ENCODE measurements around the gene APLF. TPM values are rescaled to one million over a fixed set of nuclear protein-coding genes. Genes with fewer than 3 reads are reported as not detected.

The APLF gene
- polyA plus RNA-seq, 1 experiment, result 3.6 TPM

- ChIA-PET CTCF (interaction anchor here (0.6 to 1.3 kb wide), 5 partner anchors 17 to 206 kb away, joined by 3 to 4 read pairs (median 3); no protein-coding TSS in a partner anchor), POLR2A (interaction anchor here (0.6 kb wide), 1 partner anchor 18 kb away, joined by 3 read pairs; no protein-coding TSS in a partner anchor)
- Histone ChIP-seq H3K9me3 (ENCODE audit: control insufficient read depth, insufficient read depth, low read length) (no peaks in the 10 kb centered on the region), H3K27ac (ENCODE audit: low read depth, low read length) (no peak overlapping the region), H3K27me3 (ENCODE audit: control insufficient read depth, insufficient read depth, low read length) (no peaks in the 10 kb centered on the region), H3K4me3 (ENCODE audit: low read depth, low read length) (no peak overlapping the region)
- TF ChIP-seq, protein P1, sequence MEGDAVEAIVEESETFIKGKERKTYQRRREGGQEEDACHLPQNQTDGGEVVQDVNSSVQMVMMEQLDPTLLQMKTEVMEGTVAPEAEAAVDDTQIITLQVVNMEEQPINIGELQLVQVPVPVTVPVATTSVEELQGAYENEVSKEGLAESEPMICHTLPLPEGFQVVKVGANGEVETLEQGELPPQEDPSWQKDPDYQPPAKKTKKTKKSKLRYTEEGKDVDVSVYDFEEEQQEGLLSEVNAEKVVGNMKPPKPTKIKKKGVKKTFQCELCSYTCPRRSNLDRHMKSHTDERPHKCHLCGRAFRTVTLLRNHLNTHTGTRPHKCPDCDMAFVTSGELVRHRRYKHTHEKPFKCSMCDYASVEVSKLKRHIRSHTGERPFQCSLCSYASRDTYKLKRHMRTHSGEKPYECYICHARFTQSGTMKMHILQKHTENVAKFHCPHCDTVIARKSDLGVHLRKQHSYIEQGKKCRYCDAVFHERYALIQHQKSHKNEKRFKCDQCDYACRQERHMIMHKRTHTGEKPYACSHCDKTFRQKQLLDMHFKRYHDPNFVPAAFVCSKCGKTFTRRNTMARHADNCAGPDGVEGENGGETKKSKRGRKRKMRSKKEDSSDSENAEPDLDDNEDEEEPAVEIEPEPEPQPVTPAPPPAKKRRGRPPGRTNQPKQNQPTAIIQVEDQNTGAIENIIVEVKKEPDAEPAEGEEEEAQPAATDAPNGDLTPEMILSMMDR (IDR thresholded peaks at IDR 0.05; ENCODE audit: low read depth, low read length), result no peak
- no peak for DNase-seq (ENCODE audit: low read depth, low spot score)
Measured at GRCh38 chr2:68505603-68506159, 38.3 kb downstream of the APLF start.

- Histone ChIP-seq H3K27me3 (ENCODE audit: control insufficient read depth, insufficient read depth, low read length) (no peaks in the 10 kb centered on the region), H3K9me3 (ENCODE audit: control insufficient read depth, insufficient read depth, low read length) (no peaks in the 10 kb centered on the region), H3K4me3 (ENCODE audit: low read depth, low read length) (no peak overlapping the region), H3K27ac (ENCODE audit: low read depth, low read length) (no peak overlapping the region)
- DNase-seq (ENCODE audit: low read depth, low spot score), result no peak
- ChIA-PET CTCF (interaction anchor here (0.6 to 1.3 kb wide), 4 partner anchors 17 to 205 kb away, joined by 3 to 4 read pairs (median 4); no protein-coding TSS in a partner anchor), POLR2A (no interaction called here)
- TF ChIP-seq, protein P1 (IDR thresholded peaks at IDR 0.05; ENCODE audit: low read depth, low read length), result no peak
Measured at GRCh38 chr2:68506170-68506569, 38.8 kb downstream of the APLF start.

GRCh38 chr2:68512326-68512725 lies 44.9 kb downstream of the APLF start:
- Histone ChIP-seq H3K4me3 (ENCODE audit: low read depth, low read length) (no peak overlapping the region), H3K27me3 (ENCODE audit: control insufficient read depth, insufficient read depth, low read length) (no peaks in the 10 kb centered on the region), H3K27ac (ENCODE audit: low read depth, low read length) (no peak overlapping the region), H3K9me3 (ENCODE audit: control insufficient read depth, insufficient read depth, low read length) (no peaks in the 10 kb centered on the region)
- ChIA-PET POLR2A (no interaction called here), CTCF (interaction anchor here (0.8 kb wide), 1 partner anchor 25 kb away, joined by 3 read pairs; no protein-coding TSS in a partner anchor)
- TF ChIP-seq, protein P1 (IDR thresholded peaks at IDR 0.05; ENCODE audit: low read depth, low read length), result no peak
- DNase-seq (ENCODE audit: low read depth, low spot score), result no peak

DNA sequence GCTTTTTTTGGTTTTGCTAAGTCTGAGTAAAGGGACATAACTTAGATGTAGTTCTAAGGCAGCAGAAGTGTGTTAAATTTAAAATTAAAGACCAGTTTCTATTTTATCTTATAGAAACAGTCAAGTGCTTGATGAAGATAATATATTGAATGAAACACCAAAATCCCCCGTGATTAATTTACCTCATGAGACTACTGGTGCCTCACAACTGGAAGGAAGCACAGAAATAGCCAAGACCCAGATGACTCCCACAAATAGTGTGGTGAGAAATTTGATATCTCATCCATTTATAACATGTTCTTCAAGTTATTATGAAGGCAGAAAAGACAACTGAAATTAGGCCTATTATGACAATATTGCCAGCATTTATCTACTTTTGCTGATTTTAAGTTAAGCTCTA lies 45.6 kb downstream of the APLF start:
- Histone ChIP-seq H3K4me3 (ENCODE audit: low read depth, low read length) (no peak overlapping the region), H3K27ac (ENCODE audit: low read depth, low read length) (no peak overlapping the region), H3K27me3 (ENCODE audit: control insufficient read depth, insufficient read depth, low read length) (no peaks in the 10 kb centered on the region), H3K9me3 (ENCODE audit: control insufficient read depth, insufficient read depth, low read length) (no peaks in the 10 kb centered on the region)
- POLR2A ChIA-PET, result no interaction called here
- TF ChIP-seq, protein P1 (IDR thresholded peaks at IDR 0.05; ENCODE audit: low read depth, low read length), result no peak
- DNase-seq (ENCODE audit: low read depth, low spot score), result no peak
- CTCF ChIA-PET, result interaction anchor here (0.8 kb wide), 1 partner anchor 26 kb away, joined by 3 read pairs; no protein-coding TSS in a partner anchor

- ChIA-PET CTCF (no interaction called here), POLR2A (no interaction called here)
- TF ChIP-seq, protein P1 (IDR thresholded peaks at IDR 0.05; ENCODE audit: low read depth, low read length), result no peak
- no peaks in the 10 kb centered on the region for H3K27me3 ChIP-seq (ENCODE audit: control insufficient read depth, insufficient read depth, low read length)
- H3K9me3 ChIP-seq (ENCODE audit: control insufficient read depth, insufficient read depth, low read length), result no peaks in the 10 kb centered on the region
- no peak overlapping the region for H3K27ac ChIP-seq (ENCODE audit: low read depth, low read length)
- no peak for DNase-seq (ENCODE audit: low read depth, low spot score)
- H3K4me3 ChIP-seq (ENCODE audit: low read depth, low read length), result no peak overlapping the region
Measured at GRCh38 chr2:68514316-68514929, 47.0 kb downstream of the APLF start.
